HS-5 (cell line): Measurements from ENCODE around the gene LENG9.
"Not testable (repeated sequence)": the region's sequence is repeated elsewhere in the genome, so short reads cannot be mapped to it uniquely, and the experiment has no call there.

ENCODE experiments used
- DNase-seq: peaks from one replicate; pipeline ENCODE4 v3.0.0-alpha.2; 2012; ENCODE audit warnings: low read depth

The LENG9 gene

GRCh38 chr19:54463531-54464043 is at the start of gene LENG9:
TSS of gene LENG9 (minus strand) at chr19:54463778. CDS start at chr19:54463526, 252 bp downstream.
- DNase-seq, result peak; percentile 79

GRCh38 chr19:54509200-54509940 is 45.8 kb upstream of the LENG9 start:
- DNase-seq, result not testable (repeated sequence)

- not testable (repeated sequence) for DNase-seq
Measured at GRCh38 chr19:54508487-54508886, 44.9 kb upstream of the LENG9 start.

GRCh38 chr19:54507824-54508223 is 44.2 kb upstream of the LENG9 start:
- no peak for DNase-seq

GRCh38 chr19:54507038-54507717 is 43.6 kb upstream of the LENG9 start:
- not testable (repeated sequence) for DNase-seq

- DNase-seq, result no peak
Measured at GRCh38 chr19:54506079-54506478, 42.5 kb upstream of the LENG9 start.

GRCh38 chr19:54505542-54505941 is 42.0 kb upstream of the LENG9 start:
- not testable (repeated sequence) for DNase-seq

- DNase-seq, result no peak
Measured at GRCh38 chr19:54502518-54503048, 39.0 kb upstream of the LENG9 start, which contains the start of gene LAIR2. TSS of gene LAIR2 (plus strand) at chr19:54502831. CDS start at chr19:54502919, 88 bp downstream.

GRCh38 chr19:54498451-54498772 is 34.8 kb upstream of the LENG9 start:
- DNase-seq, result not testable (repeated sequence)

GRCh38 chr19:54497747-54498450 is 34.3 kb upstream of the LENG9 start:
- DNase-seq, result not testable (repeated sequence)

GRCh38 chr19:54495284-54495683 is 31.7 kb upstream of the LENG9 start:
- not testable (repeated sequence) for DNase-seq

- no peak for DNase-seq
Measured at GRCh38 chr19:54493967-54494585, 30.5 kb upstream of the LENG9 start.

GRCh38 chr19:54493056-54493455 is 29.5 kb upstream of the LENG9 start:
- not testable (repeated sequence) for DNase-seq

GRCh38 chr19:54492568-54492967 is 29.0 kb upstream of the LENG9 start:
- no peak for DNase-seq

GRCh38 chr19:54489766-54490165 is 26.2 kb upstream of the LENG9 start:
- DNase-seq, result no peak

- DNase-seq, result no peak
Measured at GRCh38 chr19:54489341-54489740, 25.8 kb upstream of the LENG9 start.

GRCh38 chr19:54485851-54486250 is 22.3 kb upstream of the LENG9 start:
- DNase-seq, result no peak

- DNase-seq, result no peak
Measured at GRCh38 chr19:54484451-54484850, 20.9 kb upstream of the LENG9 start.

GRCh38 chr19:54482889-54483288 is 19.3 kb upstream of the LENG9 start:
- no peak for DNase-seq

- DNase-seq, result no peak
Measured at GRCh38 chr19:54481326-54481930, 17.9 kb upstream of the LENG9 start.

GRCh38 chr19:54480051-54480450 is 16.5 kb upstream of the LENG9 start:
- no peak for DNase-seq
